GM12892 (cell line): ENCODE measurements around the gene CCNDBP1.

Experiments used
- POLR2A ChIP-seq: IDR thresholded peaks from 2 replicates; pipeline ENCODE4 v1.6.1; 2011; ENCODE audit warnings: low read depth, low read length, control low read depth
- TAF1 ChIP-seq: IDR thresholded peaks from 2 replicates; pipeline ENCODE4 v1.6.1; 2011; ENCODE audit warnings: low read depth, mild to moderate bottlenecking, control low read depth, low read length, borderline replicate concordance

- TF ChIP-seq POLR2A: no peak
- no peak for TF ChIP-seq TAF1
These were observed 25.6 kb downstream of the CCNDBP1 start for GRCh38 chr15:43210807-43211206.
